GM10266 (cell line): Measurements from ENCODE around the gene SPON2.

ENCODE experiments used
- DNase-seq: peaks from one replicate; pipeline ENCODE4 v3.0.0; 2012; ENCODE audit errors: extremely low spot score
- CTCF ChIP-seq: IDR thresholded peaks from 2 replicates; pipeline ENCODE4 v1.5.1; 2012; ENCODE audit warnings: mild to moderate bottlenecking, low read depth; ENCODE audit not compliant: control insufficient read depth, insufficient read depth; ENCODE audit errors: missing control alignments

SPON2 gene

GRCh38 chr4:1172228-1172851, at the start of gene SPON2:
Gene SPON2, minus strand, starts transcription at chr4:1172583.
- TF ChIP-seq CTCF = no peak
- DNase-seq = no peak

- no peak for TF ChIP-seq CTCF
- no peak for DNase-seq
Measured at GRCh38 chr4:1221155-1221870, 48.9 kb upstream of the SPON2 start.

- TF ChIP-seq CTCF = no peak
- DNase-seq = no peak
Measured at GRCh38 chr4:1220566-1220965, 48.2 kb upstream of the SPON2 start.

- no peak for TF ChIP-seq CTCF
- DNase-seq = no peak
Measured at GRCh38 chr4:1219566-1219950, 47.2 kb upstream of the SPON2 start.

GRCh38 chr4:1218634-1219565, 46.5 kb upstream of the SPON2 start:
- DNase-seq = peak; percentile 86
- no peak for TF ChIP-seq CTCF

- no peak for TF ChIP-seq CTCF
Measured at GRCh38 chr4:1217366-1217765, 45.0 kb upstream of the SPON2 start.

GRCh38 chr4:1216869-1217294, 44.5 kb upstream of the SPON2 start:
- DNase-seq = peak; percentile 75
- no peak for TF ChIP-seq CTCF

More at GRCh38 chr4:1217366-1217765, 45.0 kb upstream of the SPON2 start:
- DNase-seq = no peak
